HL-60/S4 (cell line): ENCODE results near the gene IPCEF1.

Source experiments
- in situ Hi-C: fragments of 300-500 bp; cut with MboI; formaldehyde crosslinking; loops from 2 replicates; pipeline ENCODE4 v1.14.3; 2022; ENCODE audit warnings: low sequenced_read_pairs

Gene IPCEF1

DNA sequence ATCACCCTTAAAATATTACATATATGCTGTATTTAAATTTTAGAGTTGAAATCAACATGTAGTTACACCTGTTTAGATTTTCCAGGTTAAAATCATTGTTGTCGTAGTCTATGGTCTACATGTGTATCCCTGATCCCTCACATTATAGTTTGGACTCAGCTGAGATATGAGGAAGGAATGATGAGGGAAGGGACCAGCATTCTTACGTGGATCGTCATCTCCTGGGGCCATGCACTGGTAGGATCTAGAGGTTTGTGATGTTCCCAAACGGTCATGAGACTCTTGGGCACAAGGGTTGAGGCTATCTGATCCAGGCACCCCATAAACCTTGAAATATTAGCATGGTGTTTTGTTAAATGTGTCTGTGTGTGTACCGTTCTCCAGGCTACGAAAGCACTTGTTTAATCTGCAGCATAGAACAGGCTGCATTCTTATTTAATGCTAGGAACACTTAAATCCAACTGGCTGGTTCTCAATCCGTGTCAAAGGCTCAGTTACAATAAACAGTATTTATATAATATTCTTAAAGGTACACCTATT is 55.4 kb downstream of the IPCEF1 start:
- in situ Hi-C loops = no loop called here

DNA sequence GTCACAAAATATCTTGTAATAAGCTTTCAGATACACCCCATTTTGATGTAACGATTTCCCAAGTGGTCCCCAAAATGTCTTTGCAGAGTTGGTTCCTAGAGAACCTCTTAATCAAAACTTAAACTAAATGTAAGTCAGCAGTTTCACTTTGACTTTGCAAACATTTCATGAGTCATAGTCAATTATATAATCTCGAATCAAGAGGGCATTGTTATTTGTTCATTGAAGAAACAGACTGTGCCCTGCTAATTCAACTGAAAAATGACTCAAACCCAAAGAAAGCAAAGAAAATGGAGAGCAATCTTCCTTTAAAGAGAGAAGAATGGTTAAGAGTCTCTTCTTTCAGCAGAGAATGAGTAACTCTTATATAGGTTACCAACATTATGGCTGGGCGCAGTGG is 58.3 kb downstream of the IPCEF1 start:
- in situ Hi-C loops = loop anchor here (10.0 kb wide), 1 partner anchor 207 kb away; no protein-coding TSS in a partner anchor

DNA sequence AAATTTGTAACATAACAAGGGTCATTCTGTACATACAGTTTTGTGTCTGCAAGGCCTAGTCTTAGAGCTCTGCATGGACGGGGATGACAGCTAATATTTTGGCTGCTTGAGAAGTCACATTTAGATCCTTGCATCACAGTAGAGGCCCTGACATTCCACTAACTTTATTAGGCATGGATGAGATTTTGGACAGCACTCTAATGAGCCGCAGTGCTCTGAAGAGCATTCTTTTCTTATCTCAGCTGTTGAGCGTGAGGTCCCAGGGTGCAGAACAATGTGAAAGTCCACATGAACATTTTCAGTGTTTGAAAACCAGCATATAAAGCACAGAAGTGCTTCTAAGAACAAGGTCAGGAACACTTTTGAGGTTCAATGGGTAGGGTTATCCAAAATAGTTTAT is 58.9 kb downstream of the IPCEF1 start:
- in situ Hi-C loops = loop anchor here (10.0 kb wide), 1 partner anchor 207 kb away; no protein-coding TSS in a partner anchor

DNA sequence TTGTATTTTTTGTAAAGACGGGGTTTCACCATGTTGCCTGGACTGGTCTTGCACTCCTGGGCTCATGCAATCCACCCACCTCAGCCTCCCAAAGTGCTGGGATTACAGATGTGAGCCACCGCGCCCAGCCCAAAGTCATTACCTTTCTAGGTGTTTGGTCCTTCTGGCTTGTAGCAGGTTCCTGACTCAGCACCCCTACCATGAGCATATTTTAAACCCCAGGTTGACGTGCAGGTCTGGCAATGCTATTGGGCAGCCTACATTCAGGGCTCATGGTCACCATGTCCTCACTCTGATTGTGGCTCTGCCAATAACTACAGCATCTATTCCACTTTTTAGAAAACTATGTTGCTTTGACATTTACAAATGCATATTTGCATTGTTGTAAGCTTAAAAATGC is 59.4 kb downstream of the IPCEF1 start:
- in situ Hi-C loops = loop anchor here (10.0 kb wide), 1 partner anchor 208 kb away; no protein-coding TSS in a partner anchor

DNA sequence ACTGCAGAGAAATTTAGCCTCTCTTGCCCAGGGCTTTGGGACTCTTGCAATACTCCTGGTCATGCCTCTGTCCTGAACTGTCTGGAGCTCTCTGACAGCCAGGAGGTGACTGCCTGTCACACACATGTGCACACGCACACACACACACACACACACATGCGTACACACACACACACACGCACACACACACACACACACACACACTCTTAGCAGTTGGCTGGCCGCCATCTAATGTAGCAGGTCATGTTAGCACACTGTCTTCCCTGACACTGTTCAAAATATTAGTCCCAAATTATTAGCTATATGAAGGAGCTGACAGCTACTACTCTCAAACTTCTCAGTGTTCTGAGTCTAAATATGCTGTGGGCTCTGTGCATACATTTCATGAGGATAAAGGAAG is 60.9 kb downstream of the IPCEF1 start:
- in situ Hi-C loops = loop anchor here (10.0 kb wide), 1 partner anchor 209 kb away; no protein-coding TSS in a partner anchor

DNA sequence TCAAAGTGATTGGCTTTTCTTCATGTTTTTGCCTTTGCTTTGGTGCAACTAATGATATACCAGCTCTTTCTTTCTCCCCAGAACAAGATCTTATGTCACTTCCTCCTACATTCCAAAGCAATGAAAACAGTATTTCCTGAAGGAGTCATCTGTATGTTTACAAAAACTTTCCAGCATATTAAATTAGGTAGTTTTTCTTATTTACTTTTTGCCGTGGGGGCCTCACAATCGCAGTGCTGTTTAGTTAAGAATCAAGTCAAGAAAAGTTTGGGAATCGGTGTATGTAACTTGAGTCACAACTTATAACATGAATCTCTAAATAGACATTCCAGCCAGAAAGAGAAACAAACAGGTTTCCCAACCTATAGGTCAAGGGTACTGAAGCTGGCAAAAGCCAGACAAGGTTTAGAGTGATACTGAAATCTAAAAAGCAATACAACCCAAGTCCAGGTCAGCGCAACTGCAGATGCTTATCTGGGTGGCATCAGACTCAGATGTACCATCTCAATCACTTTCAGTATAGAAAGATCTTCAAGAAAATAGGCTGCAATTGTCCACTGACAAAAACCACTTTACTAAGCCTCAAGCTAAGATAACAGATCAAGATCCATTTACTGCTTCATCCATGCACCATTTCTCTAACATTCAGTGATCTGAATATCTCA is 63.6 kb downstream of the IPCEF1 start:
- in situ Hi-C loops = loop anchor here (10.0 kb wide), 1 partner anchor 212 kb away; no protein-coding TSS in a partner anchor

DNA sequence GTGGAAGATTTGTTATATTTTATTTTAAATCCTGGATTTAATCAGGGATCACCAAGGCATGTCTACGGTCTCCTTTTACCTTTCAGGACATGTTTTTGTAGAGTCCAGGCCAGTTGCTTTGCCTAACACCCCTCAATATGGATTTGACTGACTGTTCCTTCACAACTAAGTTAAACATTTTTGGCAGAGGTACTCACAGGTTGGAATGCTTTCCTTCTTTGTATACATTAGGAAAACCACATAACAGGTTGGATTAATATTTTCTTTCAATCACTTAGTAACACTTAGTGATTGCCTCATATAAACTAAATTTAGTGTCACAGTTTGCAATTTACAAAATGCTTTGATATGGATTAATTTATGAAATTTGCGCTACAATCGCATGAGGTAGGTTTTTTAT is 64.5 kb downstream of the IPCEF1 start:
- in situ Hi-C loops = loop anchor here (10.0 kb wide), 1 partner anchor 213 kb away; no protein-coding TSS in a partner anchor

DNA sequence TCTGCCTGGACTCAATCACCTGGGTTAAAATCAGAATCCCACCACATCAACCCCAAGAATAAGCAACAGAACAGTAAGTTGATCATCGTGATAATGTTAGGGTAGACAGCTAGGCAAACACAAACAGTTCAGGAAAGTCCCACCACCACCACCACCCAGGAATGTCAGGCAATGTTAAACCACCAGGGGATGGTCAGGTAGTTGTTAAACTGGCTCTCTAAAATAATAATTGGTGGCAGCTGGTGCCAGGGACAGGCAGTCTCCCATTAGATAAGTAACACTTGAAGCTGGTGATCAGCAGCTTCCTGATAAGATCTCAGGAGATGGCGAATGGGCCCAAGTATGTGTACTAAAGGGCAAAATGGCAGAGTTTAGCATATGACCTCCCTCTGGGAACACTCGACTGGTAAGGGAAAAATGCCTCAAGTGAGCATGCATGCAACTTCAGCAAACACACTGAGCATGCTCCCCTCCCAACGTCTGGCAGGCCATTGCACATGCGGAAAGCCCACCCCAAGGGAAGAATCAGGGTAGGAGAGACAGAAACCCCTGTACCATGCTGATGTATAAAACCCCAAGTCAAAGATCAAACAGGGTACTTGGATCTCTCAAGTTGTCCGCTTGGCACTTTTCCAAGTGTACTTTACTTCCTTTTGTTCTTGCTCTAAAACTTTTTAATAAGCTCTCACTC is 66.6 kb downstream of the IPCEF1 start:
- in situ Hi-C loops = loop anchor here (10.0 kb wide), 1 partner anchor 215 kb away; no protein-coding TSS in a partner anchor

DNA sequence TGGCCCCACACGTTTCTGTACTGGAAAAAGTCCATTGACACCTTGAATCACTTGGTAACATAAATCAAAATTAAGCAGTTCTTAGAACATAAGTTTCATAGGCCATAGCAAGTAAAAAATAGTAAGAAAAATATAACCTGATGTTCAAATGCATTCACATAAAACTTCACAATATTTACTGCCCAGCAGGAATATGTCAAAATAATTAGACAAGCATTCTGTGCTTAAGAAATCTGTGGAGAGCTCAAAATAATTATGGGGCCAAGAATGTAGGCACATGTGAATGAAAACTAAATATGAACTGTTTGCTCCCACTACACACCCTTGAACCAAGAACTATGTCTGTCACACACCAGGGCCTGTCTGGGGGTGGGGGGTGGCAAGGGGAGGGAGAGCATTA is 70.8 kb downstream of the IPCEF1 start:
- in situ Hi-C loops = no loop called here

DNA sequence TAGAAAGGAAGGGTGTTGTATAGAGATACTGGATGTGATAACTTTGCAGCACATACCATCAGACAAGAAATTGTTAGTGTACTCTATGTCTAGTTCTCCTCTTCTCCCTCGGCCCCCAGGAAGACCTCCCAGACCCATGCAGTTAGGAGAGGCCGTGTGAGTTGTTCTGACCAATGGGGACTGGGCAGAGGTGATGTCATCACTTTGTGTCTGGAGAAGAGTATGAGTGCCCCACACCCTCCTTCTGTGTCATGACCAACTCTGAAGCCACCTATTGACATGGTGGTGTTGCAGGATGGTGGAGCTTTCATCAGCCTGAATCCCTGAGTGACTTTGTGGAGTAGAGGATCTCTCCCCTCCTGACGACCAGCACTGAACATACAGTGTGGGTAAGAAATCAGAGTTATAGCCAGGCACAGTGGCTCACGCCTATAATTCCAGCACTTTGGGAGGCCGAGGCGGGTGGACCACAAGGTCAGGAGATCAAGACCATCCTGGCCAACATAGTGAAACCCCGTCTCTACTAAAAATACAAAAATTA is 72.2 kb downstream of the IPCEF1 start:
- in situ Hi-C loops = loop anchor here (5.0 kb wide), 1 partner anchor 83 kb away; no protein-coding TSS in a partner anchor

DNA sequence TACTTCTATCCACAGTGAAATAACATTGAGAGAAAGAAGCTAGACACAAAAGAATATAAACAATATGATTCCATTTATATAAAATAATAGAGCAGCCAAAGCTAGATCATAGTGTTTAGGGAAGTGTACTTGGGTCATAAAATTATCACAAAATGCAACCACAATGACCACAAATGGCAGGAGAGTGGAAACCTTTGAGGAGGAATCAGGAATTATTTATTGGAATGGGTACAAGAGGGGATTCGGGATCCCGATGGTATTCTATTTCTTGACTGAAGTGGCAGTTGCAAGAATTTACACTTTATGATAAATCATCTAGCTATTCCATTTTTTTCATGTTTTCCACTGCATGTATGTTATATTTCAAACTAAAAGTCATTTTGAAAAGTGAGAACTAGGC is 76.1 kb downstream of the IPCEF1 start:
- in situ Hi-C loops = loop anchor here (5.0 kb wide), 1 partner anchor 87 kb away; no protein-coding TSS in a partner anchor

DNA sequence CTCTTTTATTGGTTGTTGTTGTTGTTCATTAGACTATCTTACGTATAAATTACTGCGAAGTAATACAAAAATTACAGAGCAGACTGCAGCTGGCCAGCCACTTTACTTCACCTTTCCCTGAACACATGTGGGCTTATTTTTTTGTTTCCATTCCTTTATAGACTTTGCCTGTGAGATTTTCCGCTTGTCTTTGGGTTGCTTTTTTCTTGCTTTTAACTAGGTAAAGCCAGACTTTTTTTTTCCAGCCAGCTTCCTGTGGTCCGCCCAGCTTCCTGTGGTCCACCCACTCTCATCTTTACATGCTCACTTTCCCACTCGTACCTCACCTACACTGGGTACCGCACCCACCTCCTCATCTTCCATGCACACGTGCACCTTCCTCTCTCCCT is 79.0 kb downstream of the IPCEF1 start:
- in situ Hi-C loops = loop anchor here (5.0 kb wide), 1 partner anchor 120 kb away; no protein-coding TSS in a partner anchor

DNA sequence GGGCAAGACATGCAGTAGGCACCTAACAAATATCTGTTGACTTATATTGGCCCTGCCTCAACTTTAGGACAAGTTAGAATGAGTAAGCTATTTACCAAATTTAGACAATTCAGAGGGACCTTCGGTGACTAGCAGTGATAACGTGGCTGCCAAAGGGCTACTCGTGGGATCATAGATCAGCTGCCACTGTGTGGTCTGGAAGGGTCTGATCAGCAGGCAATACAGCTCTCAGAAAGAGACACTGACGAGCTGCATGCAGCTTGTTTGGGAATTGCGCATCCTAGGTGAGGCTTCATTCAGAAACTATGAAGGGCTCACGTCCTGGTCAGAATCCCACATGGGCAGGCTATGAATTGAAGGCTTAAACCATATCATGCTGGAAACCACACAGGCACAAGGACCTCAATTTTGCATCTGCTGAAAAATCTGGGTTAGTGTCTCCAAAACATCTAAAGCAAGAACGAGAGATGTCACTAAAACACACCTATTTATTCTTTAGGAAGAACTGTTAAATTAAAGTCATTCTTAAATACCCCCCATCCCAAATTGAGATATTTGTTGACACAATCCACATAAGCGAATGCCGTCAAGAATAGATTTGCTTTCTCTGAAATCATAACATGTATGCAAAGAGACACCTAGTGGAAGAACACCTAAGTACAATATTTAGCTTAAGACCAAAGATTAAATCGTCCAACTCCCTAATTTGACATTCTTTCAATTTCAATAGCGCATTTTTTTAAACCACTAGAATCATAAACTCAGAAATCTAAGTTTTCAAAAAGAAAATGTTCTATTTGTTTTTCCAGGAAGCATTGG is 79.6 kb downstream of the IPCEF1 start:
- in situ Hi-C loops = loop anchor here (5.0 kb wide), 1 partner anchor 120 kb away; no protein-coding TSS in a partner anchor

DNA sequence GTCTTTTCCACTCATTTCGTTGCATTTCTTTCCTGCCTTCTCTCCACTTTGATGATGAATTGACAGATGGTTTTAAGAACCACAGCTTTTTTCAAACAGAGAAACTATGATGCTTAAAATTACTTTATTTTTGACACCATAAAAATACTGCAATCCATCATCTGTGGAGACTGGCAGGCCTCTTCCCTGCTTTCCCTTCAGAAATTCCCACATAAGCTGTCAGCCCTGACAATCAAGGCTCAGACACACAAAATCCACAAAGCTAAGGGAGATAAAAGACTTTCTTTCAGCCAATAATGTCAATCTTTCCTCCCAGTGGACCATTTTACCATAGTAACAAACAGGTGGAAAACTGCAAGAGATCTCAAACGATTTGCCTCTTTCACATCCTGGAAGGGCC is 82.4 kb downstream of the IPCEF1 start:
- in situ Hi-C loops = no loop called here

DNA sequence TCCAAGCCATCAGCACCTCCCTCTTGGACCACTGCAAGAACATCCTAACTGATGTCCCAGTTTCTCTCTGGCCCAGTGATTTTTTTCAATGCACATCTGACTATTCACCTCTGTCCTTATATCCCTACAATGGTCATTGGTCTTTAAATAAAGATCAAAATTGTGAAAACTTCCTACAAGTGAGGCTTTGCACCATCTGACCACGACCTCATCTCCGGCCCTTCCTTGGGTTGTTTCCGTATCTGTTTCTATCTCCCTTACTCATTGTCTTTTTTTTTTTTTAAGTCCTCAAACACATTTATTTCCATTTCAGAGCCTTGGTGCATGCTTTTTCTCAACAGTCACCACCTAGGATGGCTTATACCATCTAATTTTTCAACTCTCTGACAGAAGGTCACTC is 88.1 kb downstream of the IPCEF1 start:
- in situ Hi-C loops = no loop called here

DNA sequence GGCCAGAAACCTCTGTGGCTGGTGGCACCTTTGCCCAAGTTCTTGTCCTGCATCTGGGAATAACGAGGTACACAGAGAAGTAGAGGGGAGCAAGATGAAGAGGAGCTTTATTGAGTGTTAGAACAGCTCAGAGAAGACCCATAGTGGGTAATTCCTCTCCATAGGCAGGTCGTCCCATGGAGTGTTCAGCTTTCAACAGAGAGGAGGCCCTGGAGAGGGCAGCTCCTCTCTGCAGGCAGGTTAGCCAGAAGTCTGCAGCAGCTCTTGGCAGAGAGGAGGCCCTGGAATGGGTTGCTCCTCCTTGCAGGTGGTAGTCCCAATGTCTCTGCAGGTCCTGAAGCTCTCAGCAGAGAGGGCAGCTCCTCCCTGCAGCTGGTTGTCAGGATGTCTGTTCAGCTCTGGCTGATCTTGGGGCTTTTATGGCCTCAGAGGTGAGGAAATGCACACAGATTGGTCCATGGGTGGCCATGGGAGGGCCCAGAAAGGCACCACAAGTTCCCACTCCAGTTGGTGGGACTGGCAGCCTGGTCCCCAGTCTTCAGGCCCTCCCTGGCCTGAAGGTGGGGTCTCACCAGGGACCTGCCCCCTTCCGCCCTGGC is 89.0 kb downstream of the IPCEF1 start:
- in situ Hi-C loops = no loop called here

DNA sequence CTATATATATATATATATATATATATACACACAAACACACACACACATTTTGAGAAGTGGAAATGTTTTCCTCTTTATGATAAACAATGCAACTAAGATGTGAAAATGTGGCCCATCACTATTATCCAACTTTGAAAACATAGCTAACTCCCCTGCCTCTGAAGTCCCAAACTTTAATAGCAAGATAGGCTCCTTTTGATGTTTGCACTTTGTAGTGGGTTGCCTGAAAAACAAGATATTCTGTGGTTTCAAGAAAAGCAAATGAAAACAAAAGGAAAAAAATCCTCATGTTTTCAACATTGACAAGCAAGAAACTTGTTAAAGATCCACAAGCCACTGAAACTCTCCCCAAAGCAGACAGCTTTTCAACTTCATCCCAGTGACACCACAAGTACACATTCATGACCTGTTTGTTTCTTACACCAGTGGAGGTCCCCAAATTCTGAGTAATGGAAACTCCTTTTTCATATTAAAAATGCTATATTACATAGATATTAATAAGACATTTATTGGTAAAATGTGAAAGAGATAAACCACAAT is 90.0 kb downstream of the IPCEF1 start:
- in situ Hi-C loops = no loop called here

DNA sequence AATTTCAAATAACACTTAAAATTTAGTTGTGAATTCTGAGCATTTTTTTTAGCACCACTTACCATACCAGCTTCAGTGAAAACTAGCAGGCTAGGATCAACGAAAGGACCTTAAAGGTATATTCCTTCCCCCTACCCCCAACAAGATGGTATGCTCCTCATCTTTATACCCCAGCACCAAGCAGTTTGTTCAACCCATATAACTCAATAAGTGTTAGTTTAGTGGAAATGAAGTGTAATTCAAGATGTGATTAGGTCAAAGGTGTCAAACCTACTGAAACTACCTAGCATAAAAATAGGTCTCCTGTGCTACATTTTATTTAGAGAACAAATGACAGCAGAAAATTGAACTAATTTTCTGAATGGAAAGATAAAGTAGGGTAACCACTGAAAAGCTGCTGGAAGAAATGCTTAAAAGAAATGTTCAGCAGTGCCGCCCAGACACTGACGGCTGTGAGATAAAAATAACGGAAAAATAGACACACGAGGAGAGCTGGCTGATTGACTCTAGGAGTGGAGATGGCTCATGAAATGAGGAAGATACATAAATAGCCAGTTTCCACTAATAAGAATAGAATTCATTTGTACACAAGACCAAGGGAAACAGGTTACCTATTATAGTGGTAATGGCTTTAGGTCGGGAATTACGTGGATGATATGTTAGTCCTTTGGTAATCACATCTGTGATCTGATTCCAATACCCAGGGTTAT is 94.8 kb downstream of the IPCEF1 start:
- in situ Hi-C loops = no loop called here

DNA sequence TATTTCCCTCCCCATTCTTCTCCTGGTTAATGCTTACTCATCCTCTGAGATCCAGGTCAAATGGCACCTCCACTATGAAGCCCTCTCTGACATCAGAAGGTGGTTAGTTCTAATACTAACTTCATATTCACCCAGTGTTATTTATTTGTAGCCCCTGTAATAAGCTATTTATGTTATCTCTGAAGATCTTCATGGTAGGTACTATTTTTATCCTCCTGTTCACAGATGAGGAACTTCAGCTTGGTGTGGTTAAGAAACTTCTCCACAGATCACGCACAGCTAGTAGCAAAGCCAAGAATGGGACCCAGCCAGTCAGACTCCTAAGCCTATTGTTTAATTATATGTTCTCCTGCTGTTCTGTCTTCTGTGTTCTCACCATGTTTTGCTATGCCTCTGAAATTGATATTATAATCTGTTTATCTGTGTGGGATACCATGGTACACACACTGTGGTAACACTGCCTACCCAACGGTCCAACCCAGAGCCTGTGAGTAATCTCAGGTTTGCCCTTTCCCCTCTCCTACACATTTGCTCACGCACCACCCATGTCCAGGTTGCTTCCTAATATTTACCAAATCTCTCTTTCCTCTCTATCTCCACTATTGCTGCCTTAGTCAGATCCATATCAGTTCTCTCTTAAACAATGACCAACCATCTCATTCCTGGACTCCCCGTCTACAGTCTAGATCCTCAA is 98.4 kb downstream of the IPCEF1 start:
- in situ Hi-C loops = no loop called here
